Measurements from ENCODE around the gene HBZ.
A peak's percentile ranks its signal among the peaks of the same experiment; 100 is the strongest.
"Not testable (repeated sequence)": the region's sequence is repeated elsewhere in the genome, so short reads cannot be mapped to it uniquely, and the experiment has no call there.

The HBZ gene

DNA sequence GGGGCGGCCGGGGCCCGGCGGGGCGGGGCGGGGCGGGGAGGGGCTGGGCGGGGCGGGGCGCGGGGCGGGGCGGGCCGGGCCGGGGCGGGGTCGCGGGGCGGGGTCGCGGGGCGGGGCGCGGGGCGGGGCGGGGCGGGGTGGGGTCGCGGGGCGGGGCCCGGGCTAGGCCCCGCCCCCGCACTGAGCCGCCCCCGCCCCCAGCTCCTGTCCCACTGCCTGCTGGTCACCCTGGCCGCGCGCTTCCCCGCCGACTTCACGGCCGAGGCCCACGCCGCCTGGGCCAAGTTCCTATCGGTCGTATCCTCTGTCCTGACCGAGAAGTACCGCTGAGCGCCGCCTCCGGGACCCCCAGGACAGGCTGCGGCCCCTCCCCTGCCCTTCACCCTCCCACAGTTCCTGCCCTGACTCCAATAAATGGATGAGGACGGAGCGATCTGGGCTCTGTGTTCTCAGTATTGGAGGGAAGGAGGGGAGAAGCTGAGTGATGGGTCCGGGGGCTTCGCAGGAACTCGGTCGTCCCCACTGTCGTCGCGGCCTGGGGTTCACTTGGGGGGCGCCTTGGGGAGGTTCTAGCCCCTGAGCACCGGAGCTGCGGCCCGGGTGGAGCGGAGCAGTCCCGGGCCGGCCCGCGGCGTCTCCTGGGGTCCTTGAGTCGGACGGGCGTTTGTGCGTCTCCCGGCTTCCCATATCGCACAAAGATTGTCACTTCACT lies 12.5 kb downstream of the HBZ start:
- no peak for DNase-seq

DNA sequence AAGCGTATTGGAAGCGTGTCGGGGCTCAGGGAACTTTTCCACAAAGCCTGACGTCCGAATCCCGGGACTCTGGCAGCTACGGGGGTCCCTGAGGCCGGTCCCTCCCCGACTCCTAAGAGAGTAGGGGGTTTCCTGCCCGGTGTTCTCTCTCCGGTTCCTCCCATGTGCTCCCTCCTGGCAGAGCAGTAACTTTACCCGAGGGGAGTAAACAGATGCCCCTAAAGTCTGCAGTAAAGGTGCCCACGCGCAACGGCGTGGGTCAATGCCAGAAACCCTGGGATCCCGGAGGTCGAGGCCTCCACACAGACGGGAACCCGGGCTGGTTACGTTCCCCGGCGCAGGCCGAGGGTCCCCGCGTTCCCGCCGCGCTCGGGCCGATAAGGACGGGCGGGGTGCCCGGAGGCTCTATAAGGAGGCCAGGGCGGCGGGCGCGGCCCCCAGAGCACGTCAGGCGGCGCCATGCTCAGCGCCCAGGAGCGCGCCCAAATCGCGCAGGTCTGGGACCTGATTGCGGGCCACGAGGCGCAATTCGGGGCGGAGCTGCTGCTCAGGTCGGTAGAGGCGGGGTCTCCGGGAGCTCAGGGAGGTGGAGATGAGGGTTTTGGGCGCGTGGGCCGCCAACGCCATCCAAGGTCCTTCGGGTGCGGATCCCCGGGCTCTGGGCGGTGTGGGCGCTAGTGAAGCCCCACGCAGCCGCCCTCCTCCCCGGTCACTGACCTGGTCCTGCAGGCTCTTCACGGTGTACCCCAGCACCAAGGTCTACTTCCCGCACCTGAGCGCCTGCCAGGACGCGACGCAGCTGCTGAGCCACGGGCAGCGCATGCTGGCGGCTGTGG lies 13.3 kb downstream of the HBZ start, which contains the start of gene HBM:
Gene HBM (plus strand): TSS at position 440 of the 836 bp plus-strand sequence. CDS start 20 bp downstream, at position 460.
- DNase-seq, result no peak

DNA sequence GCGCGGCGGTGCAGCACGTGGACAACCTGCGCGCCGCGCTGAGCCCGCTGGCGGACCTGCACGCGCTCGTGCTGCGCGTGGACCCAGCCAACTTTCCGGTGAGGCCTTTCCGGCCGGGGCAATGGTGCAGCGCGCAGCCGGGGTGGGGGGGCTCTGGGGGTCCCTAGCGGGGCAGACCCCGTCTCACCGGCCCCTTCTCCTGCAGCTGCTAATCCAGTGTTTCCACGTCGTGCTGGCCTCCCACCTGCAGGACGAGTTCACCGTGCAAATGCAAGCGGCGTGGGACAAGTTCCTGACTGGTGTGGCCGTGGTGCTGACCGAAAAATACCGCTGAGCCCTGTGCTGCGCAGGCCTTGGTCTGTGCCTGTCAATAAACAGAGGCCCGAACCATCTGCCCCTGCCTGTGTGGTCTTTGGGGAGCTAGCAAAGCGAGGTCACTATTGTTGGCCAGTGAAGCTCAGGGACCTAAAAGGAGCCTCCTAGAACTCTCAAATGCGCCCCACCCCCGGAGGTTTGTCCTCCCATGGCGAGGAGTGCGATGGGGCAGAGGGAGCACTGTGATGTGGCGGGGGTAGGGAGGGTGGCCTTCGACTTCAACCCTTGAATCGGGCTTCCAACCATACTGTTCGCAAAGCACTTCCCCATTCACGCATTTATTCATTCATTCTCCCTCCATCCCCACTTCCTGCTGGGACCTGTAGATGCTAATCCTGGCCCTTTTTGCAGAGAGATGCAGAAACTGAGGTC lies 14.1 kb downstream of the HBZ start:
- DNase-seq, result no peak

DNA sequence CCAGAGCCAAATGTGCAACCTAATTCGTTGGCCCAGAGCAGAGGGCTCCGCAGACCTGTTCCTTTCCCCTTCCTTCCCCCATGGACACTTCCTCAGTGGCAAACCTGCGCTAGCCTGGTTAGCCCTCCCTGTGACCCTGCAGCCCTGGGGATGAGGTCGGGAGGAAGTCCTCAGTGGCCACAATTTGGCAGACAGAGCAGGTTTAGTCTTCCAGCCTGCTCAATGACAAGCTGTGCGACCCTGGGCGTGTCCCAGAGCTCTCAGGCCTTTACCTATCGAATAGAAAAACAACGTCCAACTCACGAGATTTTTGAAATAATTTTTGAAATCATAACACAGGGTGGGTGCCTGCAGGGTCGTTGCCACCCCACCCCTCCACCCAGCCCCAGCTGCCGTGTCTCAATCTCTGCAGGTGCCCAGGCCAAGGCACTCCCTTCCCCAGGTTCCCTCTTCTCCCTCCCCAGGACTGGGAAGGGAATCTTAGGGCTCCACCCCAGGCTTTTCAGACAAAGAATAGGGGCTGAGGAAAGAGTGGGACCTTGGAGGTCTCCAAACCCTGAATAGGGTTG lies 14.8 kb downstream of the HBZ start:
- DNase-seq, result no peak

DNA sequence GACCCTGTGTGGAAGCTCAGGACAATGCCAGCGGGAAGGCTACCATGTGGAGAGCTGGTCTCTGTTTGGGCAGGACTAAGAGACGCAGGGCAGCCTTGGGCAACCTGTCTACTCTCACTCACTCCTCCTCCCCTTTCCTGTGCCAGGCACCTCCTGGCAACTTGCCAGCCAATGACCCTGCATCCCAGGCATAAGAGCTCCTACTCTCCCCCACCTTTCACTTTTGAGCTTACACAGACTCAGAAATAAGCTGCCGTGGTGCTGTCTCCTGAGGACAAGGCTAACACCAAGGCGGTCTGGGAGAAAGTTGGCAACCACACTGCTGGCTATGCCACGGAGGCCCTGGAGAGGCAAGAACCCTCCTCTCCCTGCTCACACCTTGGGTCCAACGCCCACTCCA lies 16.0 kb downstream of the HBZ start:
- DNase-seq, result no peak

DNA sequence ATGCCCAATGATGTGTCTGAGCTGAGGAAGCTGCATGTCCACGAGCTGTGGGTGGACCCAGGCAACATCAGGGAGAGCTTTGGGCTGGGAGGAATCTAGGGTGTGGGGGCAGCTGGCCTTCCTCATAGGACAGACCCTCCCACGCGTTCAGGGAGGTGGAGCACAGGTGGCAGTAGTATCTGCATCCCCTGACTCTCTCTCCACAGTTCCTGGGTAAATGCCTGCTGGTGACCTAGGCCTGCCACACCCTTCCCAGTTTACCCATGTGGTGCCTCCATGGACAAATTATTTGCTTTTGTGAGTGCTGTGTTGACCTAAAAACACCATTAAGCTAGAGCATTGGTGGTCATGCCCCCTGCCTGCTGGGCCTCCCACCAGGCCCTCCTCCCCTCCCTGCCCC lies 16.6 kb downstream of the HBZ start:
- no peak for DNase-seq

DNA sequence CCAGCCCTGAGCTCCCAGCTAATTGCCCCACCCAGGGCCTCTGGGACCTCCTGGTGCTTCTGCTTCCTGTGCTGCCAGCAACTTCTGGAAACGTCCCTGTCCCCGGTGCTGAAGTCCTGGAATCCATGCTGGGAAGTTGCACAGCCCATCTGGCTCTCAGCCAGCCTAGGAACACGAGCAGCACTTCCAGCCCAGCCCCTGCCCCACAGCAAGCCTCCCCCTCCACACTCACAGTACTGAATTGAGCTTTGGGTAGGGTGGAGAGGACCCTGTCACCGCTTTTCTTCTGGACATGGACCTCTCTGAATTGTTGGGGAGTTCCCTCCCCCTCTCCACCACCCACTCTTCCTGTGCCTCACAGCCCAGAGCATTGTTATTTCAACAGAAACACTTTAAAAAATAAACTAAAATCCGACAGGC lies 17.7 kb downstream of the HBZ start:
- DNase-seq, result peak; percentile 49

DNA sequence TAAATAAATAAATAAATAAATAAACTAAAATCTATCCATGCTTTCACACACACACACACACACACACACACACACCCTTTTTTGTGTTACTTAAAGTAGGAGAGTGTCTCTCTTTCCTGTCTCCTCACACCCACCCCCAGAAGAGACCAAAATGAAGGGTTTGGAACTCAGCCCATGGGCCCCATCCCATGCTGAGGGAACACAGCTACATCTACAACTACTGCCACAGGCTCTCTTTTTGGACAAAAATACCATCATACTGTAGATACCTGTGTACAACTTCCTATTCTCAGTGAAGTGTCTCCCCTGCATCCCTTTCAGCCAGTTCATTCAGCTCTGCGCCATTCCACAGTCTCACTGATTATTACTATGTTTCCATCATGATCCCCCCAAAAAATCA lies 18.3 kb downstream of the HBZ start:
- DNase-seq, result no peak

DNA sequence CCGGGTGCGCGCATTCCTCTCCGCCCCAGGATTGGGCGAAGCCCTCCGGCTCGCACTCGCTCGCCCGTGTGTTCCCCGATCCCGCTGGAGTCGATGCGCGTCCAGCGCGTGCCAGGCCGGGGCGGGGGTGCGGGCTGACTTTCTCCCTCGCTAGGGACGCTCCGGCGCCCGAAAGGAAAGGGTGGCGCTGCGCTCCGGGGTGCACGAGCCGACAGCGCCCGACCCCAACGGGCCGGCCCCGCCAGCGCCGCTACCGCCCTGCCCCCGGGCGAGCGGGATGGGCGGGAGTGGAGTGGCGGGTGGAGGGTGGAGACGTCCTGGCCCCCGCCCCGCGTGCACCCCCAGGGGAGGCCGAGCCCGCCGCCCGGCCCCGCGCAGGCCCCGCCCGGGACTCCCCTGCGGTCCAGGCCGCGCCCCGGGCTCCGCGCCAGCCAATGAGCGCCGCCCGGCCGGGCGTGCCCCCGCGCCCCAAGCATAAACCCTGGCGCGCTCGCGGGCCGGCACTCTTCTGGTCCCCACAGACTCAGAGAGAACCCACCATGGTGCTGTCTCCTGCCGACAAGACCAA lies 20.0 kb downstream of the HBZ start, which contains the start of gene HBA2:
Gene HBA2 (plus strand): TSS at position 503 of the 568 bp plus-strand sequence. CDS start 37 bp downstream, at position 540.
- not testable (repeated sequence) for DNase-seq

DNA sequence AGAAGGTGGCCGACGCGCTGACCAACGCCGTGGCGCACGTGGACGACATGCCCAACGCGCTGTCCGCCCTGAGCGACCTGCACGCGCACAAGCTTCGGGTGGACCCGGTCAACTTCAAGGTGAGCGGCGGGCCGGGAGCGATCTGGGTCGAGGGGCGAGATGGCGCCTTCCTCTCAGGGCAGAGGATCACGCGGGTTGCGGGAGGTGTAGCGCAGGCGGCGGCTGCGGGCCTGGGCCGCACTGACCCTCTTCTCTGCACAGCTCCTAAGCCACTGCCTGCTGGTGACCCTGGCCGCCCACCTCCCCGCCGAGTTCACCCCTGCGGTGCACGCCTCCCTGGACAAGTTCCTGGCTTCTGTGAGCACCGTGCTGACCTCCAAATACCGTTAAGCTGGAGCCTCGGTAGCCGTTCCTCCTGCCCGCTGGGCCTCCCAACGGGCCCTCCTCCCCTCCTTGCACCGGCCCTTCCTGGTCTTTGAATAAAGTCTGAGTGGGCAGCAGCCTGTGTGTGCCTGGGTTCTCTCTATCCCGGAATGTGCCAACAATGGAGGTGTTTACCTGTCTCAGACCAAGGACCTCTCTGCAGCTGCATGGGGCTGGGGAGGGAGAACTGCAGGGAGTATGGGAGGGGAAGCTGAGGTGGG lies 20.9 kb downstream of the HBZ start:
- not testable (repeated sequence) for DNase-seq

DNA sequence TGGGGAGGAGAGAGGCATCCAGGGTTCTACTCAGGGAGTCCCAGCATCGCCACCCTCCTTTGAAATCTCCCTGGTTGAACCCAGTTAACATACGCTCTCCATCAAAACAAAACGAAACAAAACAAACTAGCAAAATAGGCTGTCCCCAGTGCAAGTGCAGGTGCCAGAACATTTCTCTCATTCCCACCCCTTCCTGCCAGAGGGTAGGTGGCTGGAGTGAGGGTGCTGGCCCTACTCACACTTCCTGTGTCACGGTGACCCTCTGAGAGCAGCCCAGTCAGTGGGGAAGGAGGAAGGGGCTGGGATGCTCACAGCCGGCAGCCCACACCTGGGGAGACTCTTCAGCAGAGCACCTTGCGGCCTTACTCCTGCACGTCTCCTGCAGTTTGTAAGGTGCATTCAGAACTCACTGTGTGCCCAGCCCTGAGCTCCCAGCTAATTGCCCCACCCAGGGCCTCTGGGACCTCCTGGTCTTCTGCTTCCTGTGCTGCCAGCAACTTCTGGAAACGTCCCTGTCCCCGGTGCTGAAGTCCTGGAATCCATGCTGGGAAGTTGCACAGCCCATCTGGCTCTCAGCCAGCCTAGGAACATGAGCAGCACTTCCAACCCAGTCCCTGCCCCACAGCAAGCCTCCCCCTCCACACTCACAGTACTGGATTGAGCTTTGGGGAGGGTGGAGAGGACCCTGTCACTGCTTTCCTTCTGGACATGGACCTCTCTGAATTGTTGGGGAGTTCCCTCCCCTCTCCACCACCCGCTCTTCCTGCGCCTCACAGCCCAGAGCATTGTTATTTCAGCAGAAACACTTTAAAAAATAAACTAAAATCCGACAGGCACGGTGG lies 21.7 kb downstream of the HBZ start:
- not testable (repeated sequence) for DNase-seq

DNA sequence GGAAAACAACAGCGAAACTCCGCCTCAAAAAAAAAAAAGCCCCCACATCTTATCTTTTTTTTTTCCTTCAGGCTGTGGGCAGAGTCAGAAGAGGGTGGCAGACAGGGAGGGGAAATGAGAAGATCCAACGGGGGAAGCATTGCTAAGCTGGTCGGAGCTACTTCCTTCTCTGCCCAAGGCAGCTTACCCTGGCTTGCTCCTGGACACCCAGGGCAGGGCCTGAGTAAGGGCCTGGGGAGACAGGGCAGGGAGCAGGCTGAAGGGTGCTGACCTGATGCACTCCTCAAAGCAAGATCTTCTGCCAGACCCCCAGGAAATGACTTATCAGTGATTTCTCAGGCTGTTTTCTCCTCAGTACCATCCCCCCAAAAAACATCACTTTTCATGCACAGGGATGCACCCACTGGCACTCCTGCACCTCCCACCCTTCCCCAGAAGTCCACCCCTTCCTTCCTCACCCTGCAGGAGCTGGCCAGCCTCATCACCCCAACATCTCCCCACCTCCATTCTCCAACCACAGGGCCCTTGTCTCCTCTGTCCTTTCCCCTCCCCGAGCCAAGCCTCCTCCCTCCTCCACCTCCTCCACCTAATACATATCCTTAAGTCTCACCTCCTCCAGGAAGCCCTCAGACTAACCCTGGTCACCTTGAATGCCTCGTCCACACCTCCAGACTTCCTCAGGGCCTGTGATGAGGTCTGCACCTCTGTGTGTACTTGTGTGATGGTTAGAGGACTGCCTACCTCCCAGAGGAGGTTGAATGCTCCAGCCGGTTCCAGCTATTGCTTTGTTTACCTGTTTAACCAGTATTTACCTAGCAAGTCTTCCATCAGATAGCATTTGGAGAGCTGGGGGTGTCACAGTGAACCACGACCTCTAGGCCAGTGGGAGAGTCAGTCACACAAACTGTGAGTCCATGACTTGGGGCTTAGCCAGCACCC lies 22.8 kb downstream of the HBZ start:
- no peak for DNase-seq

DNA sequence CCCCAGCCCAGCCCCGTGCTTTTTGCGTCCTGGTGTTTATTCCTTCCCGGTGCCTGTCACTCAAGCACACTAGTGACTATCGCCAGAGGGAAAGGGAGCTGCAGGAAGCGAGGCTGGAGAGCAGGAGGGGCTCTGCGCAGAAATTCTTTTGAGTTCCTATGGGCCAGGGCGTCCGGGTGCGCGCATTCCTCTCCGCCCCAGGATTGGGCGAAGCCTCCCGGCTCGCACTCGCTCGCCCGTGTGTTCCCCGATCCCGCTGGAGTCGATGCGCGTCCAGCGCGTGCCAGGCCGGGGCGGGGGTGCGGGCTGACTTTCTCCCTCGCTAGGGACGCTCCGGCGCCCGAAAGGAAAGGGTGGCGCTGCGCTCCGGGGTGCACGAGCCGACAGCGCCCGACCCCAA lies 23.6 kb downstream of the HBZ start:
- not testable (repeated sequence) for DNase-seq

DNA sequence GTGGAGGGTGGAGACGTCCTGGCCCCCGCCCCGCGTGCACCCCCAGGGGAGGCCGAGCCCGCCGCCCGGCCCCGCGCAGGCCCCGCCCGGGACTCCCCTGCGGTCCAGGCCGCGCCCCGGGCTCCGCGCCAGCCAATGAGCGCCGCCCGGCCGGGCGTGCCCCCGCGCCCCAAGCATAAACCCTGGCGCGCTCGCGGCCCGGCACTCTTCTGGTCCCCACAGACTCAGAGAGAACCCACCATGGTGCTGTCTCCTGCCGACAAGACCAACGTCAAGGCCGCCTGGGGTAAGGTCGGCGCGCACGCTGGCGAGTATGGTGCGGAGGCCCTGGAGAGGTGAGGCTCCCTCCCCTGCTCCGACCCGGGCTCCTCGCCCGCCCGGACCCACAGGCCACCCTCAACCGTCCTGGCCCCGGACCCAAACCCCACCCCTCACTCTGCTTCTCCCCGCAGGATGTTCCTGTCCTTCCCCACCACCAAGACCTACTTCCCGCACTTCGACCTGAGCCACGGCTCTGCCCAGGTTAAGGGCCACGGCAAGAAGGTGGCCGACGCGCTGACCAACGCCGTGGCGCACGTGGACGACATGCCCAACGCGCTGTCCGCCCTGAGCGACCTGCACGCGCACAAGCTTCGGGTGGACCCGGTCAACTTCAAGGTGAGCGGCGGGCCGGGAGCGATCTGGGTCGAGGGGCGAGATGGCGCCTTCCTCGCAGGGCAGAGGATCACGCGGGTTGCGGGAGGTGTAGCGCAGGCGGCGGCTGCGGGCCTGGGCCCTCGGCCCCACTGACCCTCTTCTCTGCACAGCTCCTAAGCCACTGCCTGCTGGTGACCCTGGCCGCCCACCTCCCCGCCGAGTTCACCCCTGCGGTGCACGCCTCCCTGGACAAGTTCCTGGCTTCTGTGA lies 24.3 kb downstream of the HBZ start, which contains the start of gene HBA1:
Gene HBA1 (plus strand): TSS at position 204 of the 906 bp plus-strand sequence. CDS start 37 bp downstream, at position 241.
- not testable (repeated sequence) for DNase-seq

DNA sequence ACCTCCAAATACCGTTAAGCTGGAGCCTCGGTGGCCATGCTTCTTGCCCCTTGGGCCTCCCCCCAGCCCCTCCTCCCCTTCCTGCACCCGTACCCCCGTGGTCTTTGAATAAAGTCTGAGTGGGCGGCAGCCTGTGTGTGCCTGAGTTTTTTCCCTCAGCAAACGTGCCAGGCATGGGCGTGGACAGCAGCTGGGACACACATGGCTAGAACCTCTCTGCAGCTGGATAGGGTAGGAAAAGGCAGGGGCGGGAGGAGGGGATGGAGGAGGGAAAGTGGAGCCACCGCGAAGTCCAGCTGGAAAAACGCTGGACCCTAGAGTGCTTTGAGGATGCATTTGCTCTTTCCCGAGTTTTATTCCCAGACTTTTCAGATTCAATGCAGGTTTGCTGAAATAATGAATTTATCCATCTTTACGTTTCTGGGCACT lies 25.0 kb downstream of the HBZ start:
- DNase-seq, result no peak

DNA sequence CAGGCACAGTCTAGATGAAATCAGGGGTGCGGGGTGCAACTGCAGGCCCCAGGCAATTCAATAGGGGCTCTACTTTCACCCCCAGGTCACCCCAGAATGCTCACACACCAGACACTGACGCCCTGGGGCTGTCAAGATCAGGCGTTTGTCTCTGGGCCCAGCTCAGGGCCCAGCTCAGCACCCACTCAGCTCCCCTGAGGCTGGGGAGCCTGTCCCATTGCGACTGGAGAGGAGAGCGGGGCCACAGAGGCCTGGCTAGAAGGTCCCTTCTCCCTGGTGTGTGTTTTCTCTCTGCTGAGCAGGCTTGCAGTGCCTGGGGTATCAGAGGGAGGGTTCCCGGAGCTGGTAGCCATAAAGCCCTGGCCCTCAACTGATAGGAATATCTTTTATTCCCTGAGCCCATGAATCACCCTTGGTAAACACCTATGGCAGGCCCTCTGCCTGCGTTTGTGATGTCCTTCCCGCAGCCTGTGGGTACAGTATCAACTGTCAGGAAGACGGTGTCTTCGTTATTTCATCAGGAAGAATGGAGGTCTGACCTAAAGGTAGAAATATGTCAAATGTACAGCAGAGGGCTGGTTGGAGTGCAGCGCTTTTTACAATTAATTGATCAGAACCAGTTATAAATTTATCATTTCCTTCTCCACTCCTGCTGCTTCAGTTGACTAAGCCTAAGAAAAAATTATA lies 25.7 kb downstream of the HBZ start:
- DNase-seq, result no peak

DNA sequence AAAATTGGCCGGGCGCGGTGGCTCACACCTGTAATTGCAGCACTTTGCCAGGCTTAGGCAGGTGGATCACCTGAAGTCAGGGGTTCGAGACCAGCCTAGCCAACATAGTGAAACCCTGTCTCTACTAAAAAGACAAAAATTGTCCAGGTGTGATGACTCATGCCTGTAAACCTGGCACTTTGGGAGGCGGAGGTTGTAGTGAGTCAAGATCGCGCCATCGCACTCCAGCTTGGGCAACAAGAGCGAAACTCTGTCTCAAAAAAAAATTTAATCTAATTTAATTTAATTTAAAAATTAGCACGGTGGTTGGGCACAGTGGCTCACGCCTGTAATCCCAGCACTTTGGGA lies 26.2 kb downstream of the HBZ start:
- DNase-seq, result no peak
